Hippocampal formation (tissue), 2 donors: ENCODE measurements around the gene COL26A1.
"Not testable (repeated sequence)": the region's sequence is repeated elsewhere in the genome, so short reads cannot be mapped to it uniquely, and the experiment has no call there.

Source experiments
- DNase-seq, 2 donors: peaks; one replicate each; lab custom pipeline; 2025; lab: John Stamatoyannopoulos, UW

Gene COL26A1

DNA sequence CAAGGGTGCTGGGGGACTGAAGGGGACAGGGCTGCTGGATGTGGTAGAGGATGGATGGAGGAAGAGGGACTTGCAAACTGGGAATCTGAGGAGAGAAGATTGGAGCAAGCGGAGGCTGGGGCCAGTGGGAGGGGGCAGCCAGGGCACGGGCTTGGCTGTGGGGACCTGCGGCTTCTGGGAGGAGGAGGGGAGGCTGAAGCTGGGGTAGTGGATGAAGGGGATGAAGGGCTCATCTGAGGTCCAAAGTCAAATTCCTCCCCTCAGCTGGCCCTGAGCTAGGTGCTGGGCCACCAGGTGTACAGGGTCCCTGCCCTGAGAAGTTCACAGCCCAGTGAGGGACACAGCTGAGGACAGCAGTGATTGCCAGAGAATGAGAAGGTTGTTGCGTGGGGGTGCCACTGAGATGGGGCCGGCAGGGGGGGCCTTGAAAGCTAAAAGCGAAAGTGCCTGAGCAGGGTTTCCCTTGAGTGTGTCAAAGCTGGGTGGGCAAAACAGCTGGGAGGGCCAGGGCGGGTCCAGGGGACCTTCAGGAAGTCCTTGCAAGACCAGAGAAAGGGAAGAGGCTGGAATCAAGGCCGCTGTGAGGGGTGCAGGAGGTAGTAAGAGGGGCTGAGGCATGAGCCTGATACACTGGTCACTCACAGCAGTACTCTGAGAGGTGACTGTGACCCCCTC lies 191.2 kb downstream of the COL26A1 start:
- no peak for DNase-seq

DNA sequence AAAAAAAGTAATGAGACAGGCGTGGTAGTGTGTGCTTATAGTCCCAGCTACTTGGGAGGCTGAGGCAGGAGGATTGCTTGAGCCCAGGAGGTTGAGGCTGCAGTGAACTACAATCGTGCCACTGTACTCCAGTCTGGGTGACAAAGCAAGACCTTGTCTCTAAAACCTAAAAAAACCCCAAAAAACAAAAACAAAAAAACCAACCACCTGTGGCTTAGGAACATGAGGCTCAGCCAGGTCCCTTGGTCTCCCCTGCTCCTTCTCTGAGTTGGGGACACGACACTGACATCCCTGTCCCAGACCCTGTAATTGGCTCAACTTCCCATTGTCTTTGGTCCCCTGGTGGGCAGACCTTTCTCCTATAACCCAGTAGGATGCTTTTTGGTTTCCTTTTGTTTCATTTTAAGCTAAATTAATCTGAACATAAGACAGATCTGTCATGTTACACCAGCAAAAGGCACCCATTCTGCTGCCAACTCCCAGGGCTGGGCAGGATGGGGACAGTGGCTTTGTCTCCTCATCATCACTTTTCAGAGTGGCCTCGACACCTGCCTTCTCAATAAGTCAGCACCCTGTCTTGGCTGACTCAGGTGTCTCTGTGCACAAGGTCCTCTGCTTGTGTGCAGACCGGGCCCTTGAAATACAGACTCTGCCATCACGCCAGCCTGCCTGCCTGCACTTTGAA lies 192.1 kb downstream of the COL26A1 start:
- DNase-seq = no peak

DNA sequence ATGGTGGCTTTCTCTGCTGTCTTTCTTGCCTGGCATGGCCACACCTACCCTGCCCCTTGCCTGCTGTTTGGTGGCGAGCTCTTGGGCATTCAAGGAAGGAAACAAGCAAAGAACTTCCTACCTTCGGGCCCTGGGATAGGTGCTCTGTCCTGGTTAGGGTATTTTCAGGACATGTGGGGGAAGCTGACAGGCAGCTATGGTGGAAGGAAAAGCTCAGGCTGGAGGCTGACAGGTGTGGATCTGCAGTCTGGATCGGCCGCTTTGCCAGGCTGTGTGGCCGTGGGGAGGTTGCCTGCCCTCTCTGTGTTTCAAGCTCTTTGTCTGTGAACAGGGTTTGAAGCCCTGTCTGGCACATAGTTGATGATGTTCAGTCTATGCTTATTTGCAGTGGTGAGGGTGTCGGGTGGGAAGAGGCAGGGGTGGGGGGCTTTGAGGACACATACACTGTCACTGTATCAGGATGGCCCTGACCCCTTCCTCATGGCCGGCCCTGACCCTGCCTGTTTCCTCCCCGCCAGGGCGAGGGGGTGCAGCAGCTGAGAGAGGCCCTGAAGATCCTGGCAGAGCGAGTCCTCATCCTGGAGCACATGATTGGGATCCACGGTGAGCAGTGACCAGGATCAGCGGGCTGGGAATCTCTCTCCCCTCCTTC lies 192.7 kb downstream of the COL26A1 start:
- no peak for DNase-seq

DNA sequence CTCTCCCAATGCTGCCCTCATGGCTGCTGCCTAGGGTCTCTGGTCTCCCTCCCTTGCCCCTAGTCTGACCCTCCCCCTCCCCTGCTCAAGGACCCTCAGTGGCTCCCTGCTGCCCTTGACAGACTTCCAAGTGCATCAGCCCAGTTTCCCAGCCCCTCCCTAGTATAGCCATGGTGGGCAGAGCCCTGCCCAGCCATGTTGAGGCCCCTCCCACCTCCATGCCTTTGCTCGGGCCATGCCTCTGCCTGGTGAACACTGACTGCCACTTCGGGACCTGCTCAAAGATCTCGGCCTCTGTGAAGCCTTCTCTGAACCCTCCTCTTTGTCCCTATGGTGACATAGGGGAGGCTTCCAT lies 193.2 kb downstream of the COL26A1 start:
- no peak for DNase-seq

DNA sequence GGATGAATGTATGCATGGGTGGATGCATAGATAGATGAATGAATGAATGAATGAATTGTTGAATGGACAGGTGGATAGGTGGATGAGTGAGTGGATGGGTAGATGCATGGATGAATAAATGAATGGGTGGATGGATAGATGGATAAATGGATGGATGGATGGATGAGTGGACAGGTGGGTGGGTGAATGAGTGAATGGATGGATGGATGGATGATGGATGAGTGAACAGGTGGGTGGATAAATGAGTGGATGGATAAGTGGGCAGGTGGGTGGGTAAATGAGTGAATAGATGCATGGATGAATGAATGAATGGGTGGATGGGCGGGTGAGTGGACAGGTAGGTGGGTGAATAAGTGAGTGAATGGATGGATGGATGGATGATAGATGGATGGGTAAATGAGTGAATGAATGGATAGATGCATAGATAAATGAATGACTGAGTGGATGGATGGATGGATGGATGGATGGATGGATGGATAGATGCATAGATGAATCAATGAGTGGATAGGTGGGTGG lies 193.8 kb downstream of the COL26A1 start:
- no peak for DNase-seq

DNA sequence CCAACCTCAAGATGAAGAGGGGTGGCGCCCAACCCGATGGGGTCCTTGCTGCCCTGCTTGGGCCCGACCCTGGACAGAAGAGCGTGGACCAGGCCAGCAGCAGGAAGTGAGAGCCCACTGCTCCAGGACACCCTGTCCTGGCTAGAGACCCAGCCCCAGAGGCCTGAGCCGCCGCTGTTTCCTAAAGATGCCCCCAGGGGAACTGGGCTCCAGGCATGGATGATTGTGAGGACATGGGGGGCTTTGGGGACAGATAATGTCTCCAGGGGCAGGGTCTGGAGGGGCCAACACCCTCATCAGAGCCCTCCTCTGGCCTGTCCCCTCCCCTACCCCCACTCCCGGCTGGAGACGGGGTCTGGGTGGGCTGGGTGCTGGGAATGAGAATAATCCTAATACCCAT lies 194.7 kb downstream of the COL26A1 start:
- DNase-seq = no peak

DNA sequence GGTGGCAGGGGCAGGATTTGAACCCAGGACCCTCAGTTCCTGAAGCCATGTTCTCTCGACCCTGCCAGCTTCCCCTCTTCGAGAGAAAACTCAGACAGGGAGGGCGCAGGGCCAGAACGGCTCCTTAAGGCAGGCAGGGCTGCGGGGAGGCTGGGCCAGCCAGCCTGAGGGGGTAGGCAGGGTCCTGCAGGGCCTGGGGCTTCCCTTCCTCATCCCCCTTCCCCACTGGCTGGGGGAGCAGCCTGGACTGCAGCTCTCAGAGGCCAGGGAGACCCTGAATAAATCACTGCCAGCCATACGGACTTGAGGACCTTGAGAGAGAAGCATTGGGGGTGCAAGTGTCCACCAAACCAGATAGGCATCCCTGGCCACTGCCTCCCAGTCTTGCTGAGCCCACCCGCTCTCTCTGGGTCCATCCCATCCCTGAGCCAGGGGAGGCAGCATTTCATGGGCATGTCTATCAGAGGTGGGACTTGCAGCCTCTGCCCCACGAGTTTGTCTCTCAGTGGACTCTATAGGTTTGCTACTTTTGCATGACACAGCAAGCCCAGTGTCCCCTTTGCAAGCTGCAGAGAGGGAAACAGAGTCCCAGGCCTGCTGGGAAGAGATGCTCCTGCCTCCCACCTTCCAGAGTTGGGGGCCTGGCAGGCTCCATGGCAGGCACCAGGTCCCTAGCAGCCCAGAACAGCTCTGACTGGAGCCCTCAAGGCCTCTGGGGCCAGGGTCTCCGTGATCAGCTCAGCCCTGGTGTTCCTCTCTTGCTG lies 195.5 kb downstream of the COL26A1 start:
- DNase-seq = no peak

DNA sequence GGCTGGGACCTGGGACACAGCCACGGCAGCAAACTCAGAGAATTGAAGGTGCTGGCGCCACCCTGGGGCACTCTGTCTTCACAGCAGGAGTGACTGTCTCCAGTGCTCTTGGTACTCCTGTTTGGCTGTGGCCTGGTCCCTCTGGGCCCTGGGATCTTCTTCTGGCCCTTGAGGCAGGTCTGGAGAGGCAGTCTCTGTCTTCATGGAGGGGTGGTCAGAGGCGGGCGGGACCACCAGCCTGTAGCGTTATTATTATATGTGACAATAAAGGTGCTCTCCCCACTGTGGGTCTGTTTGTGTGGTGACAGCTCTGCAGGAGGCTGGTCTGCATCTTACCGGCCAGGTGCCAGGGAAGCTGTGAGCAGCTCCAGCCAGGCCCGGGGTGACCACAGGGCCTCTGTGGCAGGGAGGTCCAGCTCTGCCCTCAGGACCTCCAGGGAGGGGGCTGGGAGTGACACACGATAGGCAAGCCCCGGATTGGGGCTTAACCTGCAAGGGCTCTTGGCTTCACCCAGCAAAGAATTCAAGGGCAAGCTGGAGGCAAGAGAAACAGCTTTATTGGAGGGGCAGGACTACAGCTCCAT lies 196.2 kb downstream of the COL26A1 start:
- DNase-seq = no peak

DNA sequence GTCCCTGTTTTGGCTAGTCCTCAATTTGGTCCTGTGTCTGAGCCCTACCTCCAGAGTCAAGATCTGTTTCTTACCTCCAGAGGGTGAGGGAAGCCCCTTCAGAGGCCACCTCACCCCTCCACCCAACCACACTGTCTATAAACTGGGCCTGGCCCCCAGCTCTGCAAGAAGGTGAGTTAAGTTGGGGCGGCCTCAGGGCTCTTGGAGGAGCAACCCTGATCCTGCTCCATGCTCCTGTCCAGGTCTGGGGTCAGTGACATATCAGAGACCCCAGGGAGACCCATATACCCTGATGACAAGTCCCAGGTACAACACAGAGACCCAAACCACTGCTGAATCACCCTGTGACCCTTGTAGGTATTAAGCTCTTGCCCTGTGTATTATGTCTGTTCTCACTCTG lies 196.9 kb downstream of the COL26A1 start:
- DNase-seq = no peak

DNA sequence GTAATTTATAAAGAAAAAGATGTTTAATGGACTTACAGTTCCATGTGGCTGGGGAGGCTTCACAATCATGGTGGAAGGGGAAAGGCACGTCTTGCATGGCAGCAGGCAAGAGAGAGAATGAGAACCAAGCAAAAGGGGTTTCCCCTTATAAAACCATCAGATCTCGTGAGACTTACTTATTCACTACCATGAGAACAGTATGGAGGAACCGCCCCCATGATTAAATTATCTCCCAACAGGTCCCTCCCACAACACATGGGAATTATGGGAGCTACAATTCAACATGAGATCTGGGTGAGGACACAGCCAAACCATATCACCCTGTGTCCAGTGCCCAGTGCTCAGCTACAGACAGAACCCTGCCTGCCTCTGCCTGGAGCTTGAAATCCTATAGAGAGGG lies 197.3 kb downstream of the COL26A1 start:
- DNase-seq = not testable (repeated sequence)

DNA sequence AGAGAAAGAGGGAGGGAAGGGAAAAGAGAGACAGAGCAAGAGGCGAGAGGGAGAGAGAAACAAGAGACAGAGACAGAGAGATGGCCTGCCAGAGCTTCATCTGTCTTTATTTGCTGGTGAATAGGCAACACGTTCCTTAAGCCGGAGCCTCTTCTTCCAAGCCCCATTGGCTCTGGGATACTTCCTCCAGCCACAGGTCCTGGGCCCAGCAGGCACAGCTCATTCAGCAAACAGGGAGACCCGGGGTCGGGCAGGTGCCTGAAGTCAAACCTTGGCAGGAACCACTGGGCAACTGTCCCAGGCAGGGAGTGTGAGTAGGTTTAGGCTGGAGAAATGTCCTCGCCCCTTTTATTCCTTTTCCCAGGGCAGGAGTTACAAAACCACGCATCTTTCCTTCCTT lies 198.2 kb downstream of the COL26A1 start:
- DNase-seq = no peak

DNA sequence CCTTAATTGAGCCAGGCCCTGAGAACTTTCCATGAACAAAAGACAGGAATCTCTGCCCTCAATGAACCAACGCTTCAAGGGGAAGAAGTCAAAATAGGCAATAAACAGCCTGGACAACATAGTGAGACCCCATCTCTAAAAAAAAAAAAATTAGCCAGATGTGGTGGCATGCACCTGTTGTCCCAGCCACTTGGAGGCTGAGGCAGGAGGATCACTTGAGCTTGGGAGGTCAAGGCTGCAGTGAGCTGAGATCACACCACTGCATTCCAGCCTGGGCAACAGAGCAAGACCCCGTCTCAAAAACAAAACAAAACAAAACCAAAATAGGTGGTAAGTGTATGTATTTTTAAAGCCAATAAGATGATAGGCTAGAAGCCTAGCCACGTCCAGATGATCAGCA lies 198.6 kb downstream of the COL26A1 start:
- DNase-seq = not testable (repeated sequence)

DNA sequence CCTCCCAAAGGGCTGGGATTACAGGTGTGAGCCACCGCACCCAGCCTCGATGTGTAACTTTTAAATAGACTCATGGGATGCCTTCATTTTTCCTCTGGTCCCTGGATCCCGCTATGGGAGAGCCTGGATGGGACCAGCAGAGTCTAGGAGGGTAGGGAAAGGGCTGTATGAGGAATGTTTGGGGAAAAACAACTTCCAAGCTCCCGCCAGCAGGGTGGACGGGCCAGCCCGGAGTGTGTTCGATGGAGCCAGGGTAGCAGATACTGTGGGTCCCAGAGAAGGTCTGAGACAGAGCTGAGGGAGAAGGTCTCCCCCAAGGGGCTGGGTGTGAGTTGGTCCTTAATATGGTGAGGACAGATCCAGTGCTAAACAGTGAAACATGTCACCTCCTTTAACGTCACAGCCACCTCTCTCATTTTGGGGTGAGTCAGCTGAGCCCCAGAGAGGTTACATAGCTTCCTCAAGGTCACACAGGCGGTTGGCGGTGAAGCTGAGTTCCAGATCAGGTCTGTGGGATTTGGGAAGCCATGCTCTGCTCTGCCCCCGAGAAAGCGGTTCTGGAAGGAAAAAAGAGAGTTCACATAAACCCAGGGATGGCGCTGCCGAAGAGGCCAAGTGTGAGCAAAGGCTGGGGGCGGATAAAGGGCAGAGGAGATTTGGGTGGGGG lies 200.0 kb downstream of the COL26A1 start:
- no peak for DNase-seq

DNA sequence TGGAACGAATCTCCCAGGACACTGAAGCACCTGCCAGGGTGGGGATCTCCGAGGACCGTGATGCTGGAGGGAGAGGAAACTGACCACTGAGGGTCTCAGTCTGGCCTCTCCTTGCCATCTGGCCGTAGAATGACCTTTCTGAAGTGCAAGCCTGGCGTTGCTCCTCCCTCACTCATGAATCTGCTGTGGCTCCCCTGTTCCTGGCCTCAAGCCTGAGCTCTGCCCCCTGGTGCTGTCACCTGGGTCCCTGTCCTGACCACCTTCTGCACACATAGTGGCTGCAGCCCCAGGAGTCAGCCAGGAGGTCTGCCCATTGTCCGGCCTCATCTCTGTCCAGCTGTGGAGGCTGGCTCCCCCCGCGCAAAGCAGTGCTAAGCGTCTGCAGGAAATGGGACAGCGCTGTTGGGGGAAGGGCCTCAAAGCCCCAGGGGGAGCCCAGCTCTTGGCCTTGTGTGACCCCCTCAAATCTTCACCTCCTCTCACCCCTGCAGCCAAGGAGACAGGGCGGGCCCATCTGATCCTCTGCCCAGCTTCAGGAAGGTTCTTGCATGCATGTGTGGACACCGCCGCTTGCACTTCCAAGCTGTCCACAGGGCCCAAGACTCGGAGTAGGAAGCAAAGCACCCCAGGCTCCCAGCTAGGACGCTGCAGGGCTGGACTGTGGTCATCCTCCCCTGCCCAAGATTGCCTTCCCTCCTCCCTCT lies 200.7 kb downstream of the COL26A1 start:
- DNase-seq = no peak

DNA sequence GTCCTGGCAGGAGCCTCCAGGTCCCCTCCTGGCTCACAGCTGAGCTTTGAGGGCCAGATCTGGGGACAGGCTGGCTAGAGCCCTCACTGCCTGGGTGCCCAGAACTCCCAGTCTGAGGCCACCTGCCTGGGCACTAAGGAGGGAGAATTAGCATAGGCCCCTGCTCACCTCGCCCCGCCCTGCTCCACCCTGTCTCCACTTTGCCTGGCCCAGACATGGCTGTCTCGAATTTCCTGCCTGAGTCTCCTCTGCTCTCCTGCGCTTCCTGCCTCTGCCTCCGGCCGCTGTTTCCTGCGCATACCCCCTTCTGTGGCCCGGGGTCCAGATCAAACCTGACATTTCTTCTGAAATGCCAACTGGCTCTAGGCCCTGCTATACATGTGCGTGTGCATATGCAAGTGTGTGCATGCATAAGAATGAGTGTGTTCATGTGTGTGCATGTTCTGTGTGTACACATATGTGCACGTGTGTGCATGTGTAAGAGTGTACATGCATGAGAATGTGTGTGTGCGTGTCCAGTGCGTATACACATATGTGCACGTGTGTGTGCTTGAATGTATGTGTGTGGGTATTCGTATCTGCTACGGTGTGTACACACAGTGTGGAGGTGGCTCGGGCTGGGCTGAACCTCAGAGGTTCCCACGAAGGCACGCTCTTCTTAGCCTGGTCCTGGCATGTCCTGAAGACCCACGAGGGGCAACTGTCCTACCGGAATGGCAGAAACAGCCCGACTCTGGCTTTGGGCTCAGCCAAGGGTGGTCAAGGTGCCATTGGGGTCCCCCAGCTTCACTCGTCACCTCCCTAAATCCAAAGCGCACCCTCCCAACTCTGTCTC lies 201.5 kb downstream of the COL26A1 start:
- no peak for DNase-seq

DNA sequence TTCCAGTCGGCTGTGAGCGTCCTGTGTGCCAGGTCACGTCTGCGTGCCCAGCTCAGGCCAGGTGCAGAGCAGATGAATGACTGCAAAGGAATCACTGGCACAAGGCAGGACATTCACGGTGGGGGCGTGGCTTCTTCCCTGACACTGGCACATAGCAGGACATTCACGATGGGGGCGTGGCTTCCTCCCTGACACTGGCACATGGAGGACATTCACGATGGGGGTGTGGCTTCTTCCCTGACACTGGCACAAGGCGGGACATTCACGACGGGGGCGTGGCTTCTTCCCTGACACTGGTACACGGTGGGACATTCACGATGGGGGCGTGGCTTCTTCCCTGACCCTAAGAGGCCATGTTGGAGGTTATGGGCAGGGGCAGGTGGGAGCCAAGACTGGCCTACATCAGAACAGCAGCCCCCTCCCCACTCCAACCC lies 202.1 kb downstream of the COL26A1 start:
- DNase-seq = no peak

DNA sequence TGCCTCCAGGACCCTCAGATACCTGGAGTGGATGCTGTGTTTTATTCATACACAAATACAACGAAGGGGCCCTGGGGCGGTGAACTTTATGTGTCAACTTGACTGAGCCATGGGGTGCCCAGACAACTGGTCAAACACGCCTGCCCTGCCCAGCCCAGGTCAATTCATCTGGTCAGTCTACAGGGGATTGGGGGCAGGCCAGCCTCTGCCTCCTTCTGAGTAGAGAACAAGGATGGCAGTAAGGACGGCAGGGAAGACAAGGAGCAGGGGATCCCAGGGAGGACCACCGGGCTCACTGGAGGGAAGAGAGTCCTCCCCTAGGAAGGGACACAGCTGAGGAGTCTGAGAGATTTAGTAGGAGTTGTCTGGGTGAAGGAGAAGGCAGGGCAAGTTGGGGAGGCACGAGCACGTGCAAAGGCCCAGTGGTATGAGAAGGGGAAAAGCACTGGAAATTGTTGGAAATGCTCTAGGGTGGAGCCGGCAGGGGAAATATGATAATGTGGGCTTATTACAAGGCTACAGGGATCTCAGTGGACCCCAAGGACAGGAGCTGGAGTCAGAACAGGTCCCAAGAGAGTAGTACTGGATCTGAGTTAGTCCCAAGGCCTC lies 203.0 kb downstream of the COL26A1 start:
- DNase-seq = no peak

DNA sequence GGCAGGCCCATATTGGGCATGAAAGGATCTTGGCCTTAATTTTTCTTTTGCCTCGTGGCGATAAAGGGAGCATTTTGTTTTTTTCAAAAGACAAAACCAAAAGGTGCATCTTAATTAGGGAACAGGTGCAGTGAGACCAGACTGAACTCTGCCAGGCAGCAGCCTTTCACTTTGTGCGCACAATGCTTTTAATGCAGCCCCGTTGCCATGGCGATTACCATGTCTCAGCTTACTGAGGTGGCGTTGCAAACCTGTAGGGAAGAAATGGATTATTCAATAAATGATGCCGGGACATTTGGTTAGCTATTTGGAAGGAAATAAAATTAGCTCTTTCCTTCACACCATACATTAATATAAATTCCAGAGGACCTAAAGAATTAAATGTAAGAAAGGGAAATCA lies 204.6 kb downstream of the COL26A1 start:
- no peak for DNase-seq

DNA sequence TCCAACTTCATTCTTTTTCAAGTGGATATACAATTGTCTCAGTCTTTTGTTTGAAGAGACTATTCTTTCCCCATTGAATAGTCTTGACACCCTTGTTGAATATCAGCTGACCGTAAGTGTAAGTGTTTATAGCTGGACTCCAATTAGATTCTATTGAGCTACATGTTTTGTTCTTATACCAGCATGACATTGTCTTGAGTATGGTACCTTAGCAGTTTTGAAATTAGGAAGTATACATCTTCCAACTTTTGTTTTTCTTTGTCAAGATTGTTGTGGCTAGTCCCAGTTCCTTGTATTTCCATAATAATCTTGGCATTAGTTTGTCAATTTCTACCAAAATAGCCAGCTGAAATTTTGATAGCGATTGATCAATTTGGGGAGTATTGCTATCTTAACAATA lies 209.5 kb downstream of the COL26A1 start:
- DNase-seq = no peak
